Omental fat pad (tissue), 4 donors: Measurements from ENCODE around the gene TBC1D5. TPM values are rescaled to one million over a fixed set of nuclear protein-coding genes. Genes with fewer than 3 reads are reported as not detected.

Experiments
- ATAC-seq: fragments of 150-250 bp; one replicate; pipeline ENCODE4 v1.9.1; 2016; ENCODE audit warnings: mild to moderate bottlenecking, moderate library complexity; ENCODE audit not compliant: low FRiP score
- DNase-seq: peaks from one replicate; pipeline ENCODE4 v3.0.0-alpha.2; 2019; ENCODE audit warnings: low spot score
- total RNA-seq, 4 donors: library from RNA; depleted of rRNA; stranded (reverse); fragments of >200 nt; gene quantifications; one replicate each; pipeline ENCODE4 v1.1.0, GENCODE V29; 2016
- TF ChIP-seq, protein P1 (sequence below), 3 donors: fragments of 450-650 bp; IDR thresholded peaks; one replicate each; pipeline ENCODE4 v1.5.1; 2016 to 2017; ENCODE audit warnings: antibody characterized with exemption in 3 of 3, mild to moderate bottlenecking in 3 of 3, moderate library complexity in 2 of 3

The TBC1D5 gene
- total RNA-seq, 4 donors from 2014 or later: 56.8 to 92.5 (median 74.8) TPM

GRCh38 chr3:17772556-17772955 lies 30.1 kb upstream of the TBC1D5 start:
- DNase-seq (no peak), ATAC-seq (no peak)
- TF ChIP-seq, protein P1, sequence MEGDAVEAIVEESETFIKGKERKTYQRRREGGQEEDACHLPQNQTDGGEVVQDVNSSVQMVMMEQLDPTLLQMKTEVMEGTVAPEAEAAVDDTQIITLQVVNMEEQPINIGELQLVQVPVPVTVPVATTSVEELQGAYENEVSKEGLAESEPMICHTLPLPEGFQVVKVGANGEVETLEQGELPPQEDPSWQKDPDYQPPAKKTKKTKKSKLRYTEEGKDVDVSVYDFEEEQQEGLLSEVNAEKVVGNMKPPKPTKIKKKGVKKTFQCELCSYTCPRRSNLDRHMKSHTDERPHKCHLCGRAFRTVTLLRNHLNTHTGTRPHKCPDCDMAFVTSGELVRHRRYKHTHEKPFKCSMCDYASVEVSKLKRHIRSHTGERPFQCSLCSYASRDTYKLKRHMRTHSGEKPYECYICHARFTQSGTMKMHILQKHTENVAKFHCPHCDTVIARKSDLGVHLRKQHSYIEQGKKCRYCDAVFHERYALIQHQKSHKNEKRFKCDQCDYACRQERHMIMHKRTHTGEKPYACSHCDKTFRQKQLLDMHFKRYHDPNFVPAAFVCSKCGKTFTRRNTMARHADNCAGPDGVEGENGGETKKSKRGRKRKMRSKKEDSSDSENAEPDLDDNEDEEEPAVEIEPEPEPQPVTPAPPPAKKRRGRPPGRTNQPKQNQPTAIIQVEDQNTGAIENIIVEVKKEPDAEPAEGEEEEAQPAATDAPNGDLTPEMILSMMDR (IDR thresholded peaks at IDR 0.05): no peak

GRCh38 chr3:17771177-17772017 lies 29.0 kb upstream of the TBC1D5 start:
- TF ChIP-seq, protein P1 (IDR thresholded peaks at IDR 0.05): no peak
- DNase-seq: no peak
- no peak for ATAC-seq

GRCh38 chr3:17770682-17771081 lies 28.3 kb upstream of the TBC1D5 start:
- DNase-seq: no peak
- ATAC-seq: no peak
- TF ChIP-seq, protein P1 (IDR thresholded peaks at IDR 0.05): no peak

DNA sequence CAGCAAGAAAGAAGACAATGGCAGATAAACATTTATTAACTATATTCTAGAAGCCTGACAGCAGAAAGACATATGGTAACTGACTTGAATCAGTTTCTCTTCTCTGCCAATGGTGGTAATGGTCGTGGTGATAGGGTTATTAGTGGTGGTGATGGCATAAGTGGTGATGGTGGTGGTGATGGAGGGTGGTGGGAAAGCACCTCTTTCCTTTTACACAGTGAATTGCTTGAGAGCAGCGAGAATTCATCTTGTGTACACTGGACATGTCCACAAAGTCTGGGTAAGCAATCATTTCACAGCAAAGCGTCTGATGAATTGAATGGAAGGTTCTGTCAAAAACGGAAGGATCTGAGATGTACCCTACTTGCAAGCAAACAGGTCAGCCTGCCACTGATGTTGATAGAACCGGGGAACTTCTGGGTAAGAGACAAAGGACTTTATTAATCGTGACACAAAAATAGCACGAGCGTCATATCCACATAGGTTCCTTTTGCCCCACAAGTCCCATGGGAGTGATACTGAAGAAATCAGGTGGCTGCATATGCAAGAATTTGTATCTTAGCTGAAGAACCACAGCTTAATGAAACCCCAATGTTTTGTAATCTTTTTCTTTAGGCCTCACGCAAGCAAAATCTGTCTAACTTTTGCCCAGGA lies 23.5 kb upstream of the TBC1D5 start:
- no peak for DNase-seq
- TF ChIP-seq, protein P1 (IDR thresholded peaks at IDR 0.05): no peak
- ATAC-seq: no peak

DNA sequence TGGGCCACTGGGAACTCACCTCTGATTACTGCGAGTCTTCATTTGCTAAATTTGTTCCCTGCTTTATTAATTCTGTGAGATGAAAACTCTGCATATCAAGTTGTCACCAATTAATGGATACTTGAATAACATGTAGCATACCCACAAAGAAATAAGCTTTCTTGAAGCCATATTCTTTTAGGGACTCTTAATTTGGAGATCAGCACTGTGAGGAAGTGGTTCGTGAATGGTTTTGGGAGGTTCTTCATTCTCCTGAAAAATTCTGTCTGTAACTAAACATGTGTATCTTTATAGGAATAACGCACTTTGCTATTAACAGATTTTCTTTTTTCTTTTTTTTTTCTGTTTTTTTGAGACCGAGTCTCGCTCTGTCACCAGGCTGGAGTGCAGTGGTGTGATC lies 19.1 kb upstream of the TBC1D5 start:
- ATAC-seq (no peak), DNase-seq (no peak)
- TF ChIP-seq, protein P1 (IDR thresholded peaks at IDR 0.05): no peak

GRCh38 chr3:17759901-17760300 lies 17.5 kb upstream of the TBC1D5 start:
- ATAC-seq (no peak), DNase-seq (no peak)
- TF ChIP-seq, protein P1 (IDR thresholded peaks at IDR 0.05): no peak
